Esophagus (tissue), 2 donors: ENCODE data around the gene KRT4. TPM values are rescaled to one million over a fixed set of nuclear protein-coding genes. Genes with fewer than 3 reads are reported as not detected.

Experiments
- H3K27ac ChIP-seq, 2 donors: one replicate each; pipeline ENCODE4 v1.5.1; 2013; ENCODE audit warnings: low read depth in 2 of 2, mild to moderate bottlenecking in 2 of 2, inconsistent platforms in 1 of 2, low read length in 1 of 2, moderate library complexity in 1 of 2
- H3K27me3 ChIP-seq, 2 donors: one replicate each; pipeline ENCODE4 v1.6.1; 2013; ENCODE audit warnings: low read length in 2 of 2, control low read depth in 1 of 2, mild to moderate bottlenecking in 1 of 2; ENCODE audit not compliant: insufficient read depth in 2 of 2, control insufficient read depth in 1 of 2
- H3K36me3 ChIP-seq, 2 donors: one replicate each; pipeline ENCODE4 v1.6.1; 2013; ENCODE audit warnings: low read length in 1 of 2; ENCODE audit not compliant: control insufficient read depth in 2 of 2, insufficient read depth in 2 of 2
- H3K4me1 ChIP-seq, 2 donors: one replicate each; pipeline ENCODE4 v1.6.1; 2013; ENCODE audit warnings: low read length in 1 of 2; ENCODE audit not compliant: control insufficient read depth in 2 of 2, insufficient read depth in 2 of 2
- H3K4me3 ChIP-seq, 2 donors: one replicate each; pipeline ENCODE4 v1.5.1; 2013; ENCODE audit warnings: low read length in 2 of 2, mild to moderate bottlenecking in 2 of 2, low read depth in 1 of 2, moderate library complexity in 1 of 2
- H3K9me3 ChIP-seq, 2 donors: one replicate each; pipeline ENCODE4 v1.6.1; 2013; ENCODE audit warnings: mild to moderate bottlenecking in 2 of 2, low read depth in 1 of 2, low read length in 1 of 2, moderate library complexity in 1 of 2; ENCODE audit not compliant: control insufficient read depth in 2 of 2, insufficient read depth in 1 of 2
- WGBS, 2 donors: extraction: QIAGEN DNeasy Blood & Tissue Kit; methylation state at CpG; one replicate each; pipeline ENCODE4 v1.1.7; 2013; 5-methylcytosine and 5-hydroxymethylcytosine counted together
- polyA plus RNA-seq, 2 donors: library from polyadenylated mRNA; stranded (reverse); fragments of 200-250 nt; gene quantifications; one replicate each; pipeline ENCODE4 v1.2.3, GENCODE V29; 2013
- donor health status: healthy with polysubstance abuse.
- donor health status: Bipolar disorder and iron deficiency.

KRT4 gene
- polyA plus RNA-seq, 2 donors = 8,130 to 17,509 TPM

DNA sequence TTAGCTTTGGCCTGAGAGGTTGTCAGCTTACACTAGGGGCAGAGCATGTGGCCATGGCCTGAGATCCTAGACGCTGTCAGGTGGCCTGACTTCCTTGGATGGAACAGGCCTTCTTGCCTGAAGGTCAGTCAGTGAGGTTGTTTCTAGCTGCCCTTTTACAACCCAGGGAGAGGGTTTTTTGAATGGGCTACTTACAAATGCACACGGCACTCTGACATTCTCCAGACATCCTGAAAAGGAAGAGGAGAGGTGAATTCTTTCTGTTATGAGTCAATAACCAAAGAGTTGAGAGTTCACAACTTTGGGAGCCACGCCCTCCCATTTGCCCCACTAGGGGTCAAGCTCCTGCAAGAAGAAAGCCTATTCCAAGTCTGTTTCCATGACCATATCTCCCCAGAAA, 44.6 kb downstream of the KRT4 start:
- Histone ChIP-seq H3K4me3 (no peak overlapping the region), H3K36me3 (no peaks in the 10 kb centered on the region), H3K4me1 (no peaks in the 10 kb centered on the region), H3K27ac (no peak overlapping the region), H3K9me3 (no peaks in the 10 kb centered on the region), H3K27me3 (no peaks in the 10 kb centered on the region)
- WGBS, 2 donors = 78 to 85% methylated on average over 3 of the region's 3 CpGs

DNA sequence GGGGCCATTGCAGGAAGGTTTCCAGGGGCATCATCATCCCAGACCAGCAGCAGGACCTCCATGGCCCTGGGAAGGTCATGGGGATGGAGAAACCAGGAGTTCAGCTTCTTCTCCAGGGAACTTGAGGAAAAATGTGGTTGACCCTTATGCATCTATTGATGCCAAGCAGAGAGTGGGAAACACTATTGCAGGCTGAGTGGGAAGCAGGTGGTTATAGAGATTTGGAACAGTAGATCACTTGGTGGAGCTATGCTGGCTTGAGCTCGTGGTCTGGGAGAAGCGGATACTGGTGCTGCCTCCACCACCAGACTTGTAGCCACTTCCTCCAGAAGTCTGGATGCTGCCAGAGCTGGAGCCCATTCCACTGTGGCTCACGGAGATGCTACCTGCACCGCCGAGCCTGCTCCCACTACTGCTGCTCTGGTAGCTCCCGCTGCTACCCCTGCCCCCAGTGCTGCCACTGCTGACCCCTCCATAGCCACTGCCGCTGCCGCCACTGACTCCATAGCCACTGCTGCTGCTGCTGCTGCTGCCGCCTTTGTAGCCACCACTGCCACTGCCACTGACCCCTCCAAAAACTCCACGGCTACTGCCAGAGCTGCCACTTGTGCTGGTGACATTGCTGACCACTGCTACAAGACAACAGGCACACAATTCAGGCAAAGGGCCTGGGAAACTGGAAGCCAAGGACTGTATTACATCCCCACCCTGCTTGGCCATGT, 45.3 kb downstream of the KRT4 start:
- H3K27me3 ChIP-seq = no peaks in the 10 kb centered on the region
- H3K4me3 ChIP-seq = no peak overlapping the region
- H3K27ac ChIP-seq = no peak overlapping the region
- no peaks in the 10 kb centered on the region for H3K9me3 ChIP-seq
- H3K4me1 ChIP-seq = no peaks in the 10 kb centered on the region
- WGBS, 2 donors = 84 to 87% methylated on average over 10 of the region's 10 CpGs
- no peaks in the 10 kb centered on the region for H3K36me3 ChIP-seq

DNA sequence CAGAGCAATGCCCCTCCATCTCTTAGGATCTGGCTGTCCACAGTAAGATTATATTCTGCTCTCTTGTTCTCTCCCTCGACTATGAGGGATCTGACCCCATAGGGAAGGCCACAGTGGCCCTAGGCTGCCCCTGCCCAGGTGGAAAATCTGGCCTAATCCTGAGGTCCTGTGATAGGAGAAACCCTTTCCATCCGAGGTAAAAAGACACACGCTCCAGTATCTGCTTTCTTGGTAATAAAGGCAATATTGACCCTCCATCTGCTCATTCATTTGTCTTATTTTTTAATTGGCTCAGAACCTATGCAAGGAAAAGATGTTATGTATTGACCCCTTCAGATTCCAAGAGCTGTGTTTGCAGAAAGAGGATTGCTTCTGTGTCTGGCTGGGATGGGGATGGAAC, 46.5 kb downstream of the KRT4 start:
- H3K9me3 ChIP-seq = no peaks in the 10 kb centered on the region
- H3K27ac ChIP-seq = no peak overlapping the region
- no peaks in the 10 kb centered on the region for H3K36me3 ChIP-seq
- no peaks in the 10 kb centered on the region for H3K27me3 ChIP-seq
- WGBS, 2 donors = 42 to 44% methylated on average over 3 of the region's 3 CpGs
- H3K4me3 ChIP-seq = no peak overlapping the region
- H3K4me1 ChIP-seq = no peaks in the 10 kb centered on the region

DNA sequence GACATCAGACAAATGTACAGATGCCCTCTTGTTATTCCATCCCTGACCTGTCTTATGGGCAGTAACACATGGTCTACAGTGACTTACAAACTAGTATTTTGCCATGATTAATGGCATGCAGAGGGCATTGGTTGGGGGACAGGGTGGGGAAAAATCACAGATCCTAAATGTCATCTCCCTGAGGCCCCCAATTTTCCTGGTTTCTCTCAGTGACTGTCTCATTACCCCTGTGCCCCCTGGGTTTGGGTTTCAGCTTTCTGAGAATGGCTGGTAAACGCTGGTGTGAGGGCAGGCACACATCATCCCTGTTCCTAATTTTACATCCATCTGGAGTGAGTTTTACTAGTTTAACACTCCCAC, 46.9 kb downstream of the KRT4 start:
- Histone ChIP-seq H3K27me3 (no peaks in the 10 kb centered on the region), H3K27ac (no peak overlapping the region), H3K4me3 (no peak overlapping the region), H3K36me3 (no peaks in the 10 kb centered on the region), H3K9me3 (peaks cover 0 to under 1% of the 10 kb centered on the region in 2 donors), H3K4me1 (no peaks in the 10 kb centered on the region)
- 71 to 90% methylated on average over 1 of the region's 1 CpG for WGBS, 2 donors

DNA sequence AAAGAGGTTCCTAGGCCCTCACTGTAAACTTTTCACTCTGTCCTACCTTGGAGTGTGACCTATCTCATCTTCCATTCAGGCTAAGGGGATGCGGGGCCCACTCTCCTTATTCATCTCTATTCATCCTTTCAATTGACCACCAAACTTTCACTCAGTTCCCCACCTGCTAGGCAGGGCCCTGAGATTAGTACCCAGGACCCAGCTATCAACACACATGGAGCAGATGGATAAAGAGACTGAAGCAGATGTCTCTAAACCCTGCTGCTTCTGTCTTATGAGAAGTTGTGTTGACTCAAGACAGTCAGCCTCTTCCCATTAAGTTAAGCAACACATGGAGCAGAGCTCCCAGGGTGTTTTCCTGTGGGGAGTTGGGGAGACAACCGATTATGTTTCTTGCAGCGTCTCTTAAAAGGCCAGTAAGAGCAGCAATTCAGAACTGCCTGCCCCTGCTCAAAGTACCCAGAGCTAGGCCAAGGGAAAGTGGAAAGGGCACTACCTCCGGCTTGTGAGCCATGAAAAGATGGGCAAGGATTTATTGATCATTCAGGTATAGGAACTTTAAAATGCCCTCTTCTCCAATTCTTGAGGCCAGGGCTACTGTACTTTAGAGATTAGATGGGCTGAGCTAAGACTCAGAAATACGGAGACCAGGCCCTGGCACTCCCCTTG, 47.4 kb downstream of the KRT4 start:
- Histone ChIP-seq H3K4me1 (no peaks in the 10 kb centered on the region), H3K27me3 (no peaks in the 10 kb centered on the region), H3K36me3 (no peaks in the 10 kb centered on the region), H3K27ac (no peak overlapping the region), H3K9me3 (peaks cover 0 to 4% of the 10 kb centered on the region in 2 donors), H3K4me3 (no peak overlapping the region)
- 86 to 87% methylated on average over 5 of the region's 5 CpGs for WGBS, 2 donors

DNA sequence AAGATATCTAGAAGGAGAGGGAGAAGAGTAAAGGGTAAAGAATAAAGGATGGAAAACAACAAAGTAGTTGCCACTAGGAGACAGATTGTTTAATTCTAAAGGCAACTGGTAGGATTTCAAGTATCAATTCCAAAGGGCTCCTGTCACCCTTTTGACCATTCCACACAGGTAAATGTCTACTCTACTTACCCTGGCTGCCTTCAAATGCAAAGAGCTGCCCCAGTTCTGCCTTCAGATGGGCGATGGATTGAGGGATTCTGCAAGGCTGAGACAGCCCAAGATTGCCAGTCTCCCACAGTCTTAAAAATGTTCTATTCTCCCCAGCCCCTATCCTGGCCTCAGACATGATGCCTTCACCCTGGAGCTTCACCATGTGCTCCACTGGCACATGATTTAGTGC, 48.2 kb downstream of the KRT4 start:
- Histone ChIP-seq H3K4me1 (no peaks in the 10 kb centered on the region), H3K27me3 (no peaks in the 10 kb centered on the region), H3K27ac (no peak overlapping the region), H3K36me3 (no peaks in the 10 kb centered on the region), H3K9me3 (peaks cover under 1 to 4% of the 10 kb centered on the region in 2 donors), H3K4me3 (no peak overlapping the region)
- 65% methylated on average over 1 of the region's 1 CpG for WGBS, 2 donors

DNA sequence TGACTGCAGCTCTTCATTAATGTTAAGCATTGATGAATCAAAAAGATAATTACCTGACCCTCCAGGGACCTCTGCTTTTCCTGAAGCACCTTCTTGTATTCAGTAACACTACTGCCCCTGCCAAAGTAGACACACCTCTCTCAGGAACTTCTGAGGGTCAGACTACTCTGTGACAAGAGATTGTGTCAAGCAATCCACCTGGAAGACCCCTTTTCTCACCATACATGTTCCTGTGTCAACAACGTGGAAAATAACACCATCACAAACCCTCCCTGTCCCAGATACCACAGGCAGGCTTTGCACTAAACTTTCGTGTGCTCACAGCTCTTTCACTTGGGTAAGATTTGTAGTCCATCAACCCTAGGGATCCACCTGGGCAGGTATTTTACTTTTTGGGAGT, 49.9 kb downstream of the KRT4 start:
- no peaks in the 10 kb centered on the region for H3K4me1 ChIP-seq
- H3K27ac ChIP-seq = no peak overlapping the region
- H3K27me3 ChIP-seq = no peaks in the 10 kb centered on the region
- no peak overlapping the region for H3K4me3 ChIP-seq
- H3K9me3 ChIP-seq = peaks cover 4 to 12% of the 10 kb centered on the region in 2 donors
- no peaks in the 10 kb centered on the region for H3K36me3 ChIP-seq
- 77% methylated on average over 2 of the region's 2 CpGs for WGBS, 2 donors

DNA sequence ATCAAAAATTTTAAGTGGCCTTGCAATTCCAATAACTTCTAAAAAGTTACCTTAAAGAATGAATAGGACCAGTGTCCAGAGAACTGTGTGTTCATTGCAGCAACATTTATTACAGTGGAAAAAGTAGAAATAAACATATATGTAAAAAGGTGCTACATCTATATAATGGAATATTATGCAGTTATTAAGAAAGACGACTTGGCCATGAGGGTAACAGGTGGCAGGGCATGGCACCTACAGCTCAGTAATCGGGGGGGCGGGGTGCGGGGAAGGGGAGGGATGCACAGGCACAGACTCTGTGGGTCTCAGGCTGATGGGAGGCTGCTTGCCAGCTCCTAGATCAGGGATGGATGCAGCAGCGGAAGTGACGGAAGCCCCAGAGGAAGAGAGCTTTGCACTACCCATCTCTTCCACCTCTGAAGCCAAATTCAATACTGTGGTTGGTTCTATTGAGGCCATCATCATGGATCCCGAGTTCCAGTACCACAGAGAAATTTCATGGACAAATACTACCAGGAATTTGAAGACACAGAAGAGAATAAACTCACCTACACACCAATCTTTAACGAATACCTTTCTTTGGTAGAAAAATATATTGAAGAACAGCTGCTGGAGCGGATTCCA, 50.8 kb downstream of the KRT4 start:
- H3K4me3 ChIP-seq = no peak overlapping the region
- H3K27ac ChIP-seq = no peak overlapping the region
- peaks cover 4 to 12% of the 10 kb centered on the region in 2 donors for H3K9me3 ChIP-seq
- H3K36me3 ChIP-seq = no peaks in the 10 kb centered on the region
- no peaks in the 10 kb centered on the region for H3K4me1 ChIP-seq
- WGBS, 2 donors = 77 to 80% methylated on average over 9 of the region's 9 CpGs
- H3K27me3 ChIP-seq = no peaks in the 10 kb centered on the region

DNA sequence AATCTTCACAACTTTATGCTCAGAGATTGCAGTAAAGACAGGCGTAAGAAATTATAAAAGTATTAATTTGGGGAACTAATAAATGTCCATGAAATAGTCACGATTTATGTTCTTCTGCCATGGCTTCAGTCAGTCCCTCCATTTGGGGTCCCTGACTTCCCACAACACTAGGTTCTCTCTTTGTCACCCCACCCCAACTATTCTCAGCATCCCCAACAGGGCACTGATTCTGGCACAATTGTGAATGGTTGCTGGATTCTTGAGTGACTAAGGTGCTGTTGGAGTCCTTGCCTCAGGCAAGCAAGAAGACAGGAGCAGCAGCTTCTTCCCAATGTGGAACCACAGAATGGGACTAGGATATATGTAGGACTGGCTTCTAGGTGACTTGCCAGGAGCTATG, 52.1 kb downstream of the KRT4 start:
- no peaks in the 10 kb centered on the region for H3K4me1 ChIP-seq
- whole genome bisulfite sequencing, 2 donors = 89 to 96% methylated on average over 2 of the region's 2 CpGs
- no peaks in the 10 kb centered on the region for H3K27me3 ChIP-seq
- H3K4me3 ChIP-seq = no peak overlapping the region
- no peak overlapping the region for H3K27ac ChIP-seq
- peaks cover 4 to 12% of the 10 kb centered on the region in 2 donors for H3K9me3 ChIP-seq
- H3K36me3 ChIP-seq = no peaks in the 10 kb centered on the region
